PC-3 (cell line): ENCODE data around the gene BBOX1.

ENCODE experiments used
- EZH2 ChIP-seq: fragments of 300-600 bp; sonication (generic); IDR thresholded peaks from one replicate; pipeline ENCODE4 v1.6.1; 2017; ENCODE audit warnings: antibody characterized with exemption, mild to moderate bottlenecking, low read length; ENCODE audit not compliant: unreplicated experiment
- EZH2phosphoT487 ChIP-seq: fragments of 300-600 bp; sonication (generic); IDR thresholded peaks from 2 replicates; pipeline ENCODE4 v1.6.1; 2018; ENCODE audit warnings: mild to moderate bottlenecking, antibody characterized with exemption, low read length, borderline replicate concordance
- TF ChIP-seq, protein P1 (sequence below): fragments of 300-600 bp; sonication (generic); conservative IDR thresholded peaks from 2 replicates; pipeline ENCODE4 v1.5.1; 2017; ENCODE audit warnings: antibody characterized with exemption, low read depth, mild to moderate bottlenecking, low read length

GRCh38 chr11:27057091-27057780 lies 16.6 kb downstream of the BBOX1 start:
- TF ChIP-seq, protein P1, sequence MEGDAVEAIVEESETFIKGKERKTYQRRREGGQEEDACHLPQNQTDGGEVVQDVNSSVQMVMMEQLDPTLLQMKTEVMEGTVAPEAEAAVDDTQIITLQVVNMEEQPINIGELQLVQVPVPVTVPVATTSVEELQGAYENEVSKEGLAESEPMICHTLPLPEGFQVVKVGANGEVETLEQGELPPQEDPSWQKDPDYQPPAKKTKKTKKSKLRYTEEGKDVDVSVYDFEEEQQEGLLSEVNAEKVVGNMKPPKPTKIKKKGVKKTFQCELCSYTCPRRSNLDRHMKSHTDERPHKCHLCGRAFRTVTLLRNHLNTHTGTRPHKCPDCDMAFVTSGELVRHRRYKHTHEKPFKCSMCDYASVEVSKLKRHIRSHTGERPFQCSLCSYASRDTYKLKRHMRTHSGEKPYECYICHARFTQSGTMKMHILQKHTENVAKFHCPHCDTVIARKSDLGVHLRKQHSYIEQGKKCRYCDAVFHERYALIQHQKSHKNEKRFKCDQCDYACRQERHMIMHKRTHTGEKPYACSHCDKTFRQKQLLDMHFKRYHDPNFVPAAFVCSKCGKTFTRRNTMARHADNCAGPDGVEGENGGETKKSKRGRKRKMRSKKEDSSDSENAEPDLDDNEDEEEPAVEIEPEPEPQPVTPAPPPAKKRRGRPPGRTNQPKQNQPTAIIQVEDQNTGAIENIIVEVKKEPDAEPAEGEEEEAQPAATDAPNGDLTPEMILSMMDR, result no peak
- no peak for TF ChIP-seq EZH2
- TF ChIP-seq EZH2phosphoT487, result no peak
